Measurements from ENCODE around the gene TRAF7.
A peak's percentile ranks its signal among the peaks of the same experiment; 100 is the strongest.

TRAF7 gene

DNA sequence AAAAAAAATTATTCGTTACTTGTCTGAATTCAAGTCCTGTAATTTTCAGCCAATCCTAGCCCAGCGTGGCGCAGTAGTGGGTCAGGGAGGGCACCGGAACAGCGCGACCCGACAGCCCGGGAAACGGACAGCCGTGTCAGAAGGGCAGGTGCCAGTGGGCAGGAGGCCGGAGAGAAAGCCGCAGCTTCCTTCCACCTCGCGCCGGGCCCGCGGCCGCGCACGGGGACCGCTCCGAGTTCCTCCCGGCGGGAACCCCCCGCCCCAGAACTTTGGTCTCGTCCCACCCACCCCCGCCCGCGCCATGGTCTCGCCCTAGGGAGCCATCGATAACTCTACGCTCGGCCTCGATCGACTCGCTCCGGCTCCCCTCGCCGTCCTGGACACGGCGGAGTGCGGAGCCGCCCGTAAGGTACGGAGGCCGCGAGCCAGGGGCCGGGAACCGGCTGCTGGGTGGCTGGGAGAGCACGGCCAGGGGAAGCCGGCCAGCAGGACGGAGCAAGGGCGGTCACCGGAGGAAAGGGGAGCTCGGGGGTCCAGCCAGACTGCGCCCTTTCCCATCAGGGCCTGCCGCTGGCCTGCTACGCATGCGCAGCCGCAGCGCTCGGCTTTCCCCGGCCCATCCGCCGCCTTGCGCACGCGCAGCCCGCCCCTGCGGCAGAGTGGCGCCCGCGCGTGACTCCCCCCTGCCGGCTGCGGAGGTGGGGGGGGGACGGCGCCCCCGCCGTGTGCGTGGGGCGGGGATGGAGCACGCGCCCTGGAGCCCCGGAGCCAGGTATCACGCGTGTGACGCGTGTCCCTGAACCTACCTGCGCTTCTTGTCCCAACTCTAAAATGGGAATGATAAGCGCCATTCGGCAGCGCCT is 49.8 kb downstream of the TRAF7 start, which contains the start of gene MLST8:
TSS of gene MLST8 (plus strand) at position 351 of the 863 bp plus-strand sequence. CDS start 632 bp downstream, outside the sequence.
- DNase-seq = peak; percentile 44

- no peak for DNase-seq
Measured at GRCh38 chr16:2205967-2206313, 50.4 kb downstream of the TRAF7 start.

DNA sequence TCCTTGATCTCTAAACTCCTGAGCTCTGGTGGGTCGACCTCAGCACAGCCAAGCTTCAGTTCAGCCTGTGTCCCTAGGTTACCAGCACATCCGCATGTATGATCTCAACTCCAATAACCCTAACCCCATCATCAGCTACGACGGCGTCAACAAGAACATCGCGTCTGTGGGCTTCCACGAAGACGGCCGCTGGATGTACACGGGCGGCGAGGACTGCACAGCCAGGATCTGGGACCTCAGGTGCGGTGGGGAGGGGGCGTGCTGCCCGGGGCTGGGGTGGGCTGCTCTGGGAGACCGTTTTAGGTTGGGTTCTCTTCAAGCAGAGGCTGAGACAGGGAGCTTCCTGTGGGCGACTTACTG is 50.8 kb downstream of the TRAF7 start:
- no peak for DNase-seq

- DNase-seq = no peak
Measured at GRCh38 chr16:2206780-2207433, 51.3 kb downstream of the TRAF7 start.

DNA sequence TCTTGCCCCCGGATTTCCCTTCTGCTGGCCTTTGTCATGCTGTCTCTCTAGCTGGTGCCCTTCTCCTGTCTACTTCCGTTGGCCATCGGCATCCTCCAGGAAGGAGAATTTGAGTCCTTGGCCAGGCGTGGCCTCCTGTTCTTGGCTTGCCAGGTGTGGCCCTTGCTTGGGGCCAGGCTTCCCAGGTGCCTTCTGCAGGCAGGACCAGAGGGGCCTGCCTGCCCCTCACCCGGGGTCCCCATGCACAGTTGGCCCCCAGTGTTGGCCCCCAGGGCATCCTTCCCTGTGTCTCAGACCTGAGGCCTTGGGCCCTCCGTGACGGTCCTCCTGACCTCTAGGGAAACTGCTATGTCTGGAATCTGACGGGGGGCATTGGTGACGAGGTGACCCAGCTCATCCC is 52.3 kb downstream of the TRAF7 start:
- no peak for DNase-seq

DNA sequence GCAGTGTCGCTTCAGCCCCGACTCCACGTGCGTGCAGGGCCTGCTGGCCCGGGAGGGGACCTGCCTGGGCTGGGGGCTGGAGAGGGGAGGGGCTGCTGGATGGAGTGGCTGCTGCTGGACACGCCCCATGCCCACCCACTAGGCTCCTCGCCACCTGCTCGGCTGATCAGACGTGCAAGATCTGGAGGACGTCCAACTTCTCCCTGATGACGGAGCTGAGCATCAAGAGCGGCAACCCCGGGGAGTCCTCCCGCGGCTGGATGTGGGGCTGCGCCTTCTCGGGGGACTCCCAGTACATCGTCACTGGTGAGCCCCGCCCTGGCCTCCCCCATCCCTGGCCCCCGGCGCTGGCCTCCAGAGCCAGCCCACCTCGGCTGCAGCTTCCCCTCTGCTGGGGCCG is 52.7 kb downstream of the TRAF7 start:
- no peak for DNase-seq

GRCh38 chr16:2208772-2209171 is 53.2 kb downstream of the TRAF7 start:
- DNase-seq = no peak

DNA sequence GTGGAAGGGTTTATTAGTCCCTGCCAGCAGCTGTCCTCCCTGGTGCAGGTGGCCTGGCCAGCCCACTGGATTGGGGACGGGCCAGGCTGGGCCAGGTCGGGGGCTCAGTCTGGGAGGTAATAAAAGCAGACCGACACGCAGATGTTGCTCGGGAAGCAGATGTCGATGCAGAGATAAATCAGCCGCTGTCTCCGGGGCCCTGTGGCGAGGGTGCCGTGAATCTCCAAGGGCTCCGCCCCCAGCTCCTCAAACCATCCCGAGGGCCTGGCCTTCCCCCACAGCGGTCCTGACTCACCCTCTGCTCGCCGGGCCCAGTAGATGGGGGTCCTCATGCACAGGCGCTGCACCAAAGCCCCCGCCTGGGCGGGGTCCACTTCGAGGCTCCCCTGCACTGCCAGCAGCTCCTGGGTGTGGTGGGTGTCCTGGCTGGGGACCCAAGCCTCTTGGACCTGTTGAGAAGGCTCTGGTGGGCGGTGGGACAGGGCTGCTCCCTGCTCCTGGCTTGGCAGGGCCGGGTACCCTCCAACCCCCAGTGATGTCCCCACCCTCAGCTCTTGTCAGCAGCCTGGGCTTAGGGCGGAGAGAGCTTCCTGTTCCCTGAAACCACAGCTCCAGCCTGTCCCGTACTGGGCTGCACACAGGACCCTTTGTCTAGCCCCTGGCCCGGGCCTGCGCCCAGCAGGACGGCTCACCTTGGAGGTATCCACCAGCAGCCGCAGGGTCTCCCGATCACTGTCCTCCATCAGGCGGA is 53.9 kb downstream of the TRAF7 start:
- DNase-seq = no peak

- no peak for DNase-seq
Measured at GRCh38 chr16:2210009-2210332, 54.4 kb downstream of the TRAF7 start.

GRCh38 chr16:2210386-2211365 is 55.1 kb downstream of the TRAF7 start, which contains the start of gene BRICD5:
BRICD5 (minus strand) TSS chr16:2210863; CDS start chr16:2210833, 30 bp downstream.
- no peak for DNase-seq

DNA sequence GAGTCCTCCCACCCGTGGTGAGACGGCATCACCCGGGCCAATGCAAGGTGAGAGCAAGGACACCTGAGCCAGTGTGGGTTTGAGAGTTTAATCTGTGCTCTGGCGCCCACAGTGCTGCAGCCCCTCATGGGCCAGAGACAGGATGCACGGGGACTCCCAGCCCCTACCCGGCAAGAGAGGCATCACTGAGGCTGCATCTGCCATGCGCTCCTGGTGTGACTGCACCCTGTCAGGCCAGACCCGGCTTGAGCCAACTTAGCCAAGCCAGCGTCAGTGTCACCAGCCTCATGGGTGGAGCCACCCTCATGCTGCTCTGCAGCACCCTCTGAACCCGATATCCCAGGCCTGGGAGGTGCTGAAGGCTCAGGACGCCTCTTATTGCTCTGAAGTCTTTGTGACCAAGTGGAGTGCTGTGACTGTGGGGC is 56.4 kb downstream of the TRAF7 start:
- no peak for DNase-seq

DNA sequence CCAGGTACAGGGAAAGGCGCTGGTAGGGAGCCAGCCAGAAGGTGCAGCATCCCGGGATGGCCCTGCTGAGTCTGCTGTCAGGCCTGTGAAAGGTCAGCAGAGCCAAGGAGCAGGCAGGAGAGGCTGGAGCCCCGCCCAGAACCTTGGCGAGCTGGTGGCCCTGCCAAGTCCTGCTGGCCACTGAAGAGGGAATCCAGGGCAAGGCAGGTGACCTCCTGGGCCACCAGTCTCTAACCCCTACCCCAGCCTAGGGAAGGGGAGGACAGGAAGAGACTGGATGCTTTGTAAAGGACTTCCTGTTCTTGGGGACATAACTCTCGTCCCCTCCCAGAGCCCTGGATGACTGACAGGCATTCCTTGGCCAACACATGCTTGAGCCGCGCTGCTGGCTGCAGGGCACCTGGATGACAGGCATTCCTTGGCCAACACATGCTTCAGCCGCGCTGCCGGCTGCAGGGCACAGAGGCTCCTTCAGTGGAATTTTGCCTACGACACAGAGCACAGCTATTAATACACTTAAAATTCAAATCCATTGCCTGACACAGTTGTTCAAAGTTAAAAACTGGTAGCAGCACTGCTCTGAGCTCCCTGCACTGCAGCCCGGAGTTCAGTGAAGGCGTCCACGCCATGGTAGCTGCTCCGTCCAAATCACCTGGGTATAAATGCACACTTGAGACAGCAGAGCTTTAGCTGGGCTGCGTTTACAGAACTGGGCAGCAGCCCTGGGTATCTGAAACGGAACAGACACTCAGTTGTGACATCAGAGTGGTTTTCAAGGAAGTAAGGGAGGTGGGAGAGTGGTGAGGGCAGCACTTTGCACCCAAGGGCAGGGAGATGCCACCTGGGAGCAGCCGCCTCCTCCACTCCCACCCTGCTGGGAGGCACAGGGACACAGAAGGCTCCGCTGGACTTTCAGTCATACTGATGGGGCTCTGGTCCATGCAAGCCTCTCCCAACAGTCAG is 57.1 kb downstream of the TRAF7 start:
- DNase-seq = no peak

DNA sequence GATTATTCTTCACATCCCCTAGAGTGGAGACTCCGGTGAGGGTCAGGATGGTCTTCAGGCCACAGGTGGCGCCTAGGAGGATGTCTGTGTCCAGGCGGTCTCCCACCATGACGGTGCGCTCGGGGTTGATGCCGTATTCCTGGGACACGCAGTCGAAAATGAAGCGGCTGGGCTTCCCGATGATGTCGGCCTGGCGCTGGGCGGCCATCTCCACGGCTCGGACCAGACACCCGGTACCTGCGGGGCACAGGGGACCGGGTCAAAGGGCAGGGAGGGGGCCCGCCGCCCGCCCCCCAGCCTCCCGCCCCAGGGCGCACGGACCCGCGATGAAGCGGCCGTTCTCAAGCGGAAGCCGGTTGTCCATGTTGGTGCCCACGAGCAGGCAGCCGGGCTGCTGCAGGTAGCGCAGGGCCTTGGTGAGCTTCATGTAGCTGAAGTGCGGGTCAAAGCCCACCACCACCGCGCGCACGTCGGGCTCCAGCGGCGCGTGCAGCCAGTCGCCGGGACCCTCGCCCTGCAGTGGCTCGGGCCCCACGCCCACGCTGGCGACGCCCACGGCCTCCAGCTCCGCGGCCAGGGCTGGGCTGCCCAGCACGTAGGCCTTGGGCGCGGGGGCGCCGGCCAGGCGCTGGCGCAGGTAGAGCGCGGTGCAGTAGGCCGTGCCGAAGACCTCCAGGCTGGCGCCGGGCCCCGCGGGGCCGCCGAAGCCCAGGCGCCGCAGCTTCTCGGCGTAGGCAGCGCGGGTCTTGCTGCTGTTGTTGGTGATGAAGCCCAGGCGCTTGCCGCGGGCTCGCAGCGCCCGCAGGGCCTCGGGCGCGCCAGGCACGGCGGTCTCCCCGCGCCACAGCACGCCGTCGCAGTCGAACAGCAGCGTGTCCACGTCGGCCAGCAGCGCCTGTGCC is 58.5 kb downstream of the TRAF7 start:
- DNase-seq = no peak

DNA sequence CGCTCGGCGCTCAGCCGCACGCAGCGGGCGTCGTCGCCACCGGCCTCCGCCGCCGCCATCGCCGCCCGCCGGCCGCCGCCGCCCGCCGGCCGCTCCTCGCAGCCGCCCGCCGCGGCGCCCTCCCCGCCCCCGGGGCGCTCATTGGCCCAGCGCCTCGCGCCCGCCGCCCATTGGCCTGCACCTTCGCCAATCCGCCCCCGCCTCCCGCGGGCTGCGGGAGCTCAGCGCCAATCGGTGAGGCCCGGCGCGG is 59.1 kb downstream of the TRAF7 start, which contains the start of gene PGP:
TSS of gene PGP (minus strand) at position 122 of the 250 bp plus-strand sequence. CDS start at position 59, 63 bp downstream.
- DNase-seq = no peak

DNA sequence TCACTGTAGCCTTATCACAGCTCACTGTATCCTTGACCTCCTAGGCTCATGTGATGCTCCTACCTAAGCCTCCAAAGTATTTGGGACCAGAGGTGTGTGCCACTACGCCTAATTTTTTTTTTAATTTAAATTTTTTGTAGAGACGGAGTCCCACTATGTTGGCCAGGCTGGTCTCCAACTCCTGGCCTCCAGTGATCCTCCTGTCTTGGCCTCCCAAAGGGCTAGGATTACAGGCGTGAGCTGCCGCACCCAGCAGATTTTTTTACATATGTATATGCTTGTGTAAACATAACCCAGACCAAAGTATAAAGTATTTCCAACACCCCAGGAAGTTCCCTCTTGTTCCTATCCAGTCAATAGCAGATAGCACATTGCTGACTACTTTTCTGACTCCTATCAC is 60.7 kb downstream of the TRAF7 start:
- DNase-seq = no peak

GRCh38 chr16:2223221-2223941 is 67.8 kb downstream of the TRAF7 start, which contains the start of gene E4F1:
E4F1 (plus strand) TSS chr16:2223591; CDS start chr16:2223614, 23 bp downstream.
- peak; percentile 81 for DNase-seq

DNA sequence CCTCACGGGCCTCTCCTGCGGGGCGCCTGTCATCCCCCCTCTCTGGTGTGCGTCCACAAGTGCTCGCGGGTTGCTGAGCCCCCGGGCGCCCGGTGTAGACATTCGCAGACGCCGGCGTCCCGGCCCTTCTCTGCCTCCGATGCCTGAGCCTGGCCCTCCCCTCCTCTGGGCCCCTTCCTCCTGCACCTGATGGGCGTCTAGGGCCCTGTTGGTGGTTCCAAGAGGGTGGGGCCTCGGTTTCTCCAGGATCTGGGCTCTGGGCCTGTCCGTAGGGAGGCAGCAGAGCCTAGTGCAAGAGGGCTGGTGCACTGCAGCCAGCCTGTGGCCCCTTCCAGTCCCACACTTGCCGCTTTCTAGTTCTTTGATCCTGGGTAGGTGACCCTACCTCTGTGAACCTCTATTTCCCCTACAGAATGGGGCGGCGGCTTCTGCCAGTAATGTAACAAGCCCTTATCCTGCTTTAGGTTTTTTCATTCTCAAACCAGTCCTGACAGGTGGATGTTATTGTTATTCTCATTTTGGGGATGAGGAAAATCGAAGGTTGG is 68.4 kb downstream of the TRAF7 start:
- no peak for DNase-seq

DNA sequence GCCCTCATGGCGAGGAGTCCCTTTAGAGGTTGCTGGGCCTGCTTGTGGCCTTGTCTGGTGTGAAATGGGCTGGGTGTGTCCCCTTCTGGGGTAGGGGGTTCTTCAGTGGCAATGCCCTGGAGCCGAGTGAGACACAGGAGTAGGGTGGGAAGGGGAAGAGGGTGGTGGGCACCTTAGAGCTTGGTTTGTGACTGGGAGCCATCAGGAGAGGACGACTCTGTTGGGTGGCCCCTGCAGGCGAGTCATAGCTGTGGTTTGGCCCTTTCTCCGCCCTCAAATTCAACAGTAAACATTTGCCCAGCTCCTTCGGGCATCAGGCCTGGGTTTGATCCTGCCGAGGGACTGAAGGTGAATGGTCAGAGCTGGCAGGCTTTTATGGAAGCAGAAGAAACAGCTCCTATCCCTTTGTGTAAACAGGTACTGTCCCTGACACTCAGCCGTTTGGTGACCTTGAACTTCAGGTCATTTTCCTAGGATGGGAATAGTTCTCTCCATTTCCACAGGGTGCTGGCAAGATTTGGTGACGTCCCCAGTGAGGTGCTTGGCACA is 70.7 kb downstream of the TRAF7 start:
- DNase-seq = no peak

- no peak for DNase-seq
Measured at GRCh38 chr16:2226918-2227317, 71.3 kb downstream of the TRAF7 start.
